Measurements from ENCODE around the gene MAN1C1. TPM values are rescaled to one million over a fixed set of nuclear protein-coding genes. Genes with fewer than 3 reads are reported as not detected.

The MAN1C1 gene
- polyA plus RNA-seq, 1 donor from 2014 or later = 1.3 TPM

- no peaks in the 10 kb centered on the region for H3K9me3 ChIP-seq (ENCODE audit: low read length)
- H3K9ac ChIP-seq (ENCODE audit: low read length) = no peak overlapping the region
- no peaks in the 10 kb centered on the region for H3K9me2 ChIP-seq (ENCODE audit: insufficient read depth, low read length)
- no peaks in the 10 kb centered on the region for H3K36me3 ChIP-seq (ENCODE audit: insufficient read depth, low read length)
- no peaks in the 10 kb centered on the region for H3K79me2 ChIP-seq (replicated peaks; ENCODE audit: insufficient read depth, low read length)
- no peaks in the 10 kb centered on the region for H3K27me3 ChIP-seq (ENCODE audit: insufficient read depth, low read depth, low read length)
- no peak overlapping the region for H3K4me2 ChIP-seq (ENCODE audit: low read length)
- H3K4me3 ChIP-seq (ENCODE audit: low read length) = no peak overlapping the region
- no peak overlapping the region for H2AFZ ChIP-seq (ENCODE audit: low read depth, low read length)
- no peaks in the 10 kb centered on the region for H4K20me1 ChIP-seq (ENCODE audit: insufficient read depth)
- TF ChIP-seq EP300 (conservative IDR thresholded peaks at IDR 0.05; ENCODE audit: poor library complexity, severe bottlenecking) (no peak), CTCF (IDR thresholded peaks at IDR 0.05; ENCODE audit: poor library complexity, severe bottlenecking) (no peak), TAF1 (IDR thresholded peaks at IDR 0.05; ENCODE audit: low read depth) (no peak), MXI1 (conservative IDR thresholded peaks at IDR 0.05; ENCODE audit: poor library complexity, severe bottlenecking) (no peak), SMC3 (conservative IDR thresholded peaks at IDR 0.05; ENCODE audit: poor library complexity) (no peak), EZH2 (IDR thresholded peaks at IDR 0.05; ENCODE audit: borderline replicate concordance, insufficient read depth, low read length, poor library complexity, severe bottlenecking) (no peak), REST (IDR thresholded peaks at IDR 0.05; ENCODE audit: borderline replicate concordance) (no peak), POLR2AphosphoS5 (IDR thresholded peaks at IDR 0.05) (no peak)
- H3F3A ChIP-seq (ENCODE audit: insufficient read depth, low read length, poor library complexity, severe bottlenecking) = no peaks in the 10 kb centered on the region
- H3K27ac ChIP-seq (ENCODE audit: low read length) = no peak overlapping the region
Observed at GRCh38 chr1:25707280-25708016, 90.9 kb downstream of the MAN1C1 start.

GRCh38 chr1:25710583-25711347 lies 94.2 kb downstream of the MAN1C1 start:
- TF ChIP-seq REST (IDR thresholded peaks at IDR 0.05; ENCODE audit: borderline replicate concordance) (no peak), MXI1 (conservative IDR thresholded peaks at IDR 0.05; ENCODE audit: poor library complexity, severe bottlenecking) (no peak), EZH2 (IDR thresholded peaks at IDR 0.05; ENCODE audit: borderline replicate concordance, insufficient read depth, low read length, poor library complexity, severe bottlenecking) (no peak), SMC3 (conservative IDR thresholded peaks at IDR 0.05; ENCODE audit: poor library complexity) (no peak), CTCF (IDR thresholded peaks at IDR 0.05; ENCODE audit: poor library complexity, severe bottlenecking) (no peak), TAF1 (IDR thresholded peaks at IDR 0.05; ENCODE audit: low read depth) (no peak), EP300 (conservative IDR thresholded peaks at IDR 0.05; ENCODE audit: poor library complexity, severe bottlenecking) (no peak), POLR2AphosphoS5 (IDR thresholded peaks at IDR 0.05) (no peak), RAD21 (conservative IDR thresholded peaks at IDR 0.05) (no peak)

More at GRCh38 chr1:25710583-25711347, 94.2 kb downstream of the MAN1C1 start:
- Histone ChIP-seq H3F3A (ENCODE audit: insufficient read depth, low read length, poor library complexity, severe bottlenecking) (no peaks in the 10 kb centered on the region), H3K4me3 (ENCODE audit: low read length) (no peak overlapping the region), H3K27me3 (ENCODE audit: insufficient read depth, low read depth, low read length) (no peaks in the 10 kb centered on the region), H2AFZ (ENCODE audit: low read depth, low read length) (no peak overlapping the region), H3K79me2 (replicated peaks; ENCODE audit: insufficient read depth, low read length) (no peaks in the 10 kb centered on the region), H4K20me1 (ENCODE audit: insufficient read depth) (no peaks in the 10 kb centered on the region), H3K9me2 (ENCODE audit: insufficient read depth, low read length) (no peaks in the 10 kb centered on the region), H3K27ac (ENCODE audit: low read length) (no peak overlapping the region), H3K4me2 (ENCODE audit: low read length) (no peak overlapping the region), H3K9ac (ENCODE audit: low read length) (no peak overlapping the region), H3K9me3 (ENCODE audit: low read length) (no peaks in the 10 kb centered on the region), H3K36me3 (ENCODE audit: insufficient read depth, low read length) (no peaks in the 10 kb centered on the region)
